Neutrophil (primary cell): ENCODE results near the gene SMYD2.
A peak's percentile ranks its signal among the peaks of the same experiment; 100 is the strongest.

ENCODE experiments used
- H3K27ac ChIP-seq: fragments of 200-600 bp; sonication (generic); 2 replicates; pipeline ENCODE4 v1.5.1; 2016; ENCODE audit warnings: mild to moderate bottlenecking, moderate library complexity
- H3K27me3 ChIP-seq: fragments of 200-600 bp; sonication (generic); 2 replicates; pipeline ENCODE4 v1.6.0; 2016; ENCODE audit warnings: mild to moderate bottlenecking
- H3K36me3 ChIP-seq: fragments of 200-600 bp; sonication (generic); 2 replicates; pipeline ENCODE4 v1.5.1; 2017
- H3K4me1 ChIP-seq, 2 experiments: fragments of 200-600 bp in 1 of 2; sonication (generic) in 1 of 2; 1 replicate in 1 of 2; 2 replicates in 1 of 2; pipeline versions ENCODE4 v1.5.1 to v1.6.1; 2013 to 2016; ENCODE audit warnings: low read depth in 1 of 2, low read length in 1 of 2, mild to moderate bottlenecking in 1 of 2, moderate library complexity in 1 of 2; ENCODE audit not compliant: control insufficient read depth in 1 of 2, insufficient read depth in 1 of 2
- H3K4me3 ChIP-seq, 2 experiments: fragments of 200-600 bp in 1 of 2; sonication (generic) in 1 of 2; 1 replicate in 1 of 2; 2 replicates in 1 of 2; pipeline ENCODE4 v1.5.1; 2013 to 2016; ENCODE audit warnings: low read depth in 1 of 2, low read length in 1 of 2, mild to moderate bottlenecking in 1 of 2, moderate library complexity in 1 of 2
- H3K9me3 ChIP-seq: fragments of 200-600 bp; sonication (generic); 2 replicates; pipeline ENCODE4 v1.5.1; 2016
- CTCF ChIP-seq: fragments of 200-600 bp; sonication (generic); IDR thresholded peaks from 2 replicates; pipeline ENCODE4 v1.5.1; 2016; ENCODE audit warnings: antibody characterized with exemption

The SMYD2 gene

GRCh38 chr1:214281021-214281719 is at the start of gene SMYD2:
SMYD2 (plus strand) TSS chr1:214281159; CDS start chr1:214281255, 96 bp downstream.
- H3K9me3 ChIP-seq: no peaks in the 10 kb centered on the region
- peak within 1 kb of the TSS; percentile 69 to 71 for H3K4me3 ChIP-seq
- H3K27me3 ChIP-seq: peaks cover 4% of the 10 kb centered on the region
- peaks cover 13 to 25% of the 10 kb centered on the region in 2 experiments for H3K4me1 ChIP-seq
- H3K36me3 ChIP-seq: no peaks in the 10 kb centered on the region
- peak within 1 kb of the TSS; percentile 56 for H3K27ac ChIP-seq
- TF ChIP-seq CTCF: no peak

- Histone ChIP-seq H3K27me3 (peaks cover 20% of the 10 kb centered on the region), H3K27ac (no peak overlapping the region), H3K4me3 (no peak overlapping the region), H3K4me1 (no peaks in the 10 kb centered on the region), H3K9me3 (no peaks in the 10 kb centered on the region), H3K36me3 (no peaks in the 10 kb centered on the region)
- no peak for TF ChIP-seq CTCF
Observed at GRCh38 chr1:214233856-214234634, 46.9 kb upstream of the SMYD2 start.

GRCh38 chr1:214234635-214235025 is 46.3 kb upstream of the SMYD2 start:
- no peak overlapping the region for H3K4me3 ChIP-seq
- no peaks in the 10 kb centered on the region for H3K9me3 ChIP-seq
- H3K27me3 ChIP-seq: peaks cover 25% of the 10 kb centered on the region
- no peak overlapping the region for H3K27ac ChIP-seq
- TF ChIP-seq CTCF: no peak
- H3K36me3 ChIP-seq: no peaks in the 10 kb centered on the region
- H3K4me1 ChIP-seq: no peaks in the 10 kb centered on the region

GRCh38 chr1:214236477-214236876 is 44.5 kb upstream of the SMYD2 start:
- no peak for TF ChIP-seq CTCF
- H3K4me3 ChIP-seq: no peak overlapping the region
- H3K27ac ChIP-seq: no peak overlapping the region
- no peaks in the 10 kb centered on the region for H3K9me3 ChIP-seq
- no peaks in the 10 kb centered on the region for H3K4me1 ChIP-seq
- peaks cover 37% of the 10 kb centered on the region for H3K27me3 ChIP-seq
- no peaks in the 10 kb centered on the region for H3K36me3 ChIP-seq

GRCh38 chr1:214241060-214241459 is 39.9 kb upstream of the SMYD2 start:
- no peak for TF ChIP-seq CTCF
- peaks cover 23% of the 10 kb centered on the region for H3K27me3 ChIP-seq

More at GRCh38 chr1:214241060-214241459, 39.9 kb upstream of the SMYD2 start:
- H3K36me3 ChIP-seq: no peaks in the 10 kb centered on the region
- H3K4me3 ChIP-seq: no peak overlapping the region
- H3K9me3 ChIP-seq: no peaks in the 10 kb centered on the region
- H3K4me1 ChIP-seq: no peaks in the 10 kb centered on the region
- no peak overlapping the region for H3K27ac ChIP-seq
